Measurements from ENCODE around the gene NSDHL. TPM values are rescaled to one million over a fixed set of nuclear protein-coding genes. Genes with fewer than 3 reads are reported as not detected.

Gene NSDHL
- total RNA-seq, 1 experiment from 2014 or later: 31.6 TPM

- H3K4me2 ChIP-seq (ENCODE audit: insufficient read depth, insufficient read length, low read length): no peak overlapping the region
- no peak overlapping the region for H2BK12ac ChIP-seq (ENCODE audit: insufficient read length, low read depth, low read length)
- TF ChIP-seq, protein P1, sequence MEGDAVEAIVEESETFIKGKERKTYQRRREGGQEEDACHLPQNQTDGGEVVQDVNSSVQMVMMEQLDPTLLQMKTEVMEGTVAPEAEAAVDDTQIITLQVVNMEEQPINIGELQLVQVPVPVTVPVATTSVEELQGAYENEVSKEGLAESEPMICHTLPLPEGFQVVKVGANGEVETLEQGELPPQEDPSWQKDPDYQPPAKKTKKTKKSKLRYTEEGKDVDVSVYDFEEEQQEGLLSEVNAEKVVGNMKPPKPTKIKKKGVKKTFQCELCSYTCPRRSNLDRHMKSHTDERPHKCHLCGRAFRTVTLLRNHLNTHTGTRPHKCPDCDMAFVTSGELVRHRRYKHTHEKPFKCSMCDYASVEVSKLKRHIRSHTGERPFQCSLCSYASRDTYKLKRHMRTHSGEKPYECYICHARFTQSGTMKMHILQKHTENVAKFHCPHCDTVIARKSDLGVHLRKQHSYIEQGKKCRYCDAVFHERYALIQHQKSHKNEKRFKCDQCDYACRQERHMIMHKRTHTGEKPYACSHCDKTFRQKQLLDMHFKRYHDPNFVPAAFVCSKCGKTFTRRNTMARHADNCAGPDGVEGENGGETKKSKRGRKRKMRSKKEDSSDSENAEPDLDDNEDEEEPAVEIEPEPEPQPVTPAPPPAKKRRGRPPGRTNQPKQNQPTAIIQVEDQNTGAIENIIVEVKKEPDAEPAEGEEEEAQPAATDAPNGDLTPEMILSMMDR (conservative IDR thresholded peaks at IDR 0.05): no peak
- no peaks in the 10 kb centered on the region for H3K79me1 ChIP-seq (ENCODE audit: insufficient read depth, low read depth, low read length, poor library complexity, severe bottlenecking)
- WGBS (ENCODE audit: extremely low coverage, insufficient read length, low lambda C conversion rate): no CpG with 5 or more reads among the region's 2 CpGs
- no peak overlapping the region for H3K18ac ChIP-seq (ENCODE audit: insufficient read length, low read depth, low read length)
- H4K5ac ChIP-seq (ENCODE audit: insufficient read length, low read depth, low read length): no peak overlapping the region
- peaks cover 70 to 82% of the 10 kb centered on the region in 2 experiments for H3K9me3 Mint-ChIP-seq
- no peaks in the 10 kb centered on the region for H3K79me2 ChIP-seq (ENCODE audit: insufficient read depth, low read length)
- no peak overlapping the region for H4K91ac ChIP-seq (ENCODE audit: insufficient read length, low read depth, low read length)
- H3K9ac ChIP-seq (ENCODE audit: extremely low read depth, insufficient read length, low read length): no peak overlapping the region
- H3K27me3 Mint-ChIP-seq (ENCODE audit: low read depth): peaks cover 19% of the 10 kb centered on the region
- H3K9me3 ChIP-seq (ENCODE audit: control insufficient read depth, low read depth, low read length): peaks cover 67% of the 10 kb centered on the region
- no peak overlapping the region for H3K4ac ChIP-seq (ENCODE audit: low read depth, low read length)
- no peak overlapping the region for H3K27ac ChIP-seq (ENCODE audit: insufficient read length, low read depth, low read length)
- no peaks in the 10 kb centered on the region for H3K4me1 ChIP-seq (ENCODE audit: insufficient read depth, low read length)
- H2BK15ac ChIP-seq (ENCODE audit: low read depth, low read length): no peak overlapping the region
- no peak overlapping the region for H2BK120ac ChIP-seq (ENCODE audit: low read depth, low read length, poor library complexity, severe bottlenecking)
- peaks cover 0 to 9% (median 2%) of the 10 kb centered on the region in 3 experiments; a peak in 4 of 7 replicates for H3K36me3 Mint-ChIP-seq (ENCODE audit: insufficient read depth in 1 of 3, low read depth in 3 of 3)
- no peak overlapping the region for H2AK5ac ChIP-seq (ENCODE audit: insufficient read length, low read length)
- peaks cover 6 to 7% of the 10 kb centered on the region in 2 experiments for H3K4me1 Mint-ChIP-seq
- no peak overlapping the region for H3K27ac Mint-ChIP-seq
- no peak overlapping the region for H3K4me3 Mint-ChIP-seq
- DNase-seq: no peak
- no peak overlapping the region for H2BK5ac ChIP-seq (ENCODE audit: insufficient read length, low read length)
- H2BK20ac ChIP-seq (ENCODE audit: low read depth, low read length, poor library complexity, severe bottlenecking): no peak overlapping the region
- H3K14ac ChIP-seq (ENCODE audit: insufficient read depth, low read length): no peak overlapping the region
- no peaks in the 10 kb centered on the region for H3K23me2 ChIP-seq (ENCODE audit: insufficient read length, low read depth, low read length, poor library complexity, severe bottlenecking)
- H3K23ac ChIP-seq (ENCODE audit: insufficient read length, low read depth, low read length): no peak overlapping the region
- H4K20me1 ChIP-seq (ENCODE audit: control insufficient read depth, insufficient read depth, insufficient read length): no peaks in the 10 kb centered on the region
- no peak overlapping the region for H3T11ph ChIP-seq (ENCODE audit: low read length)
- H3K27me3 ChIP-seq (ENCODE audit: insufficient read depth, low read length): no peaks in the 10 kb centered on the region
- no peak overlapping the region for H2AFZ ChIP-seq (ENCODE audit: low read length)
- no peak overlapping the region for H4K8ac ChIP-seq (replicated peaks; ENCODE audit: insufficient read length, low read depth, low read length)
- H3K56ac ChIP-seq (ENCODE audit: insufficient read length, low read depth, low read length): no peak overlapping the region
Measured at GRCh38 chrX:152881289-152881688, 50.4 kb downstream of the NSDHL start.

All from H9 (cell line).